Panc1 (cell line): Measurements from ENCODE around the gene UBE2J2. TPM values are rescaled to one million over a fixed set of nuclear protein-coding genes. Genes with fewer than 3 reads are reported as not detected.
A peak's percentile ranks its signal among the peaks of the same experiment; 100 is the strongest.

ENCODE experiments used
- ATAC-seq: fragments of 200-7000 bp; cut with Tn5 transposase; 2 replicates; pipeline ENCODE4 v1.9.1; 2020; ENCODE audit warnings: mild to moderate bottlenecking, moderate library complexity
- BruUV-seq: library from RNA; stranded (reverse); fragments of 400-500 nt; replicated peaks from 2 replicates; lab custom pipeline; 2021; lab: Mats Ljungman, UMichigan
- CTCF ChIA-PET: fragments of 300-600 bp; sonication (Branson Sonifier 250); formaldehyde crosslinking; loops from one replicate; lab custom pipeline; 2022; ENCODE audit warnings: antibody characterized with exemption; lab: Charles Lee
- POLR2A ChIA-PET: fragments of 300-600 bp; sonication (Branson Sonifier 250); formaldehyde crosslinking; loops from one replicate; lab custom pipeline; 2022; ENCODE audit warnings: antibody characterized with exemption; lab: Charles Lee
- DNase-seq: peaks from one replicate; pipeline ENCODE4 v3.0.0-alpha.2; 2010; ENCODE audit warnings: low read depth, low spot score
- H3K27ac ChIP-seq: 2 replicates; pipeline ENCODE4 v1.5.1; 2011; ENCODE audit warnings: mild to moderate bottlenecking, low read length, inconsistent platforms
- H3K27me3 ChIP-seq: fragments of 200-500 bp; sonication (Bioruptor generic); 2 replicates; pipeline ENCODE4 v1.6.0; 2014; ENCODE audit warnings: low read length, inconsistent platforms; ENCODE audit not compliant: control insufficient read depth, insufficient read depth
- H3K36me3 ChIP-seq: fragments of 200-500 bp; sonication (Bioruptor generic); 2 replicates; pipeline ENCODE4 v1.5.1; 2014; ENCODE audit warnings: inconsistent platforms, mild to moderate bottlenecking, low read length, moderate library complexity; ENCODE audit not compliant: control insufficient read depth, insufficient read depth
- H3K4me1 ChIP-seq: 2 replicates; pipeline ENCODE4 v1.5.1; 2011; ENCODE audit warnings: inconsistent platforms, mild to moderate bottlenecking, low read length, moderate library complexity; ENCODE audit not compliant: control insufficient read depth, insufficient read depth
- H3K4me3 ChIP-seq, 2 experiments: 2 replicates each; pipeline ENCODE4 v1.5.1; 2011 to 2012; ENCODE audit warnings: low read depth in 2 of 2, low read length in 2 of 2, mild to moderate bottlenecking in 2 of 2, inconsistent platforms in 1 of 2, moderate library complexity in 1 of 2
- H3K9me3 ChIP-seq: fragments of 200-500 bp; sonication (Bioruptor generic); 2 replicates; pipeline ENCODE4 v1.5.1; 2014; ENCODE audit warnings: low read depth, mild to moderate bottlenecking, inconsistent platforms, low read length, moderate library complexity; ENCODE audit not compliant: control insufficient read depth, insufficient read depth
- CTCF ChIP-seq: fragments of 450-650 bp; IDR thresholded peaks from 2 replicates; pipeline ENCODE4 v1.5.1; 2017; ENCODE audit warnings: mild to moderate bottlenecking
- POLR2AphosphoS5 ChIP-seq: IDR thresholded peaks from 2 replicates; pipeline ENCODE4 v1.6.1; 2012; ENCODE audit warnings: mild to moderate bottlenecking, low read depth, low read length, moderate library complexity
- REST ChIP-seq, 2 experiments: IDR thresholded peaks; 2 replicates each; pipeline ENCODE4 v1.6.1; 2011 to 2012; ENCODE audit warnings: low read depth in 2 of 2, control low read depth in 1 of 2, low read length in 1 of 2, mild to moderate bottlenecking in 1 of 2, moderate library complexity in 1 of 2; ENCODE audit not compliant: insufficient read depth in 1 of 2
- SIN3A ChIP-seq: IDR thresholded peaks from 2 replicates; pipeline ENCODE4 v1.6.1; 2012; ENCODE audit warnings: low read depth, mild to moderate bottlenecking, low read length, moderate library complexity, borderline replicate concordance; ENCODE audit not compliant: insufficient read depth
- TCF7L2 ChIP-seq: IDR thresholded peaks from 2 replicates; pipeline ENCODE4 v1.6.1; 2011; ENCODE audit warnings: mild to moderate bottlenecking, low read depth, low read length, inconsistent platforms
- in situ Hi-C: cut with HindIII; loops from 2 replicates; pipeline ENCODE4 v1.10.0; 2016; ENCODE audit warnings: low sequenced_read_pairs, low pct_unique_long_range_greater_than_20kb
- intact Hi-C: fragments of 100-400 bp; cut with micrococcal nuclease; formaldehyde crosslinking; loops from one replicate; pipeline ENCODE4 v1.10.0; 2022; ENCODE audit not compliant: unreplicated experiment
- total RNA-seq: library from RNA; stranded (reverse); gene quantifications from one replicate; pipeline ENCODE4 v1.2.1, GENCODE V29; 2021; ENCODE audit not compliant: unreplicated experiment

The UBE2J2 gene
- total RNA-seq, 1 experiment from 2014 or later, result 101 TPM

GRCh38 chr1:1205769-1206375 lies 67.8 kb downstream of the UBE2J2 start:
- ATAC-seq (peak; percentile 5; the same call in 1 of the 2 replicates), DNase-seq (no peak)
- CTCF ChIA-PET, result no interaction called here
- no peaks in the 10 kb centered on the region for H3K27me3 ChIP-seq
- H3K36me3 ChIP-seq, result no peaks in the 10 kb centered on the region
- intact Hi-C loops (no loop called here), in situ Hi-C loops (no loop called here)
- no TSS peak for BruUV-seq
- POLR2A ChIA-PET, result no interaction called here
- no peak overlapping the region for H3K27ac ChIP-seq
- H3K4me1 ChIP-seq, result peaks cover 11% of the 10 kb centered on the region
- peak overlapping the region; percentile 25 to 38 for H3K4me3 ChIP-seq
- TF ChIP-seq SIN3A (no peak), POLR2AphosphoS5 (no peak), TCF7L2 (no peak), CTCF (no peak; the same call in 1 of the 2 replicates), REST (IDR thresholded peaks at IDR 0.05; ENCODE audit: insufficient read depth in 1 of 2, low read depth in 2 of 2, low read length in 1 of 2) (no peak)
- no peaks in the 10 kb centered on the region for H3K9me3 ChIP-seq

GRCh38 chr1:1204998-1205768 lies 68.5 kb downstream of the UBE2J2 start:
- BruUV-seq, result no TSS peak
- DNase-seq, result no peak
- Histone ChIP-seq H3K4me1 (peaks cover 11% of the 10 kb centered on the region), H3K36me3 (no peaks in the 10 kb centered on the region), H3K27me3 (no peaks in the 10 kb centered on the region), H3K9me3 (no peaks in the 10 kb centered on the region), H3K27ac (no peak overlapping the region), H3K4me3 (no peak overlapping the region)
- ChIA-PET POLR2A (no interaction called here), CTCF (no interaction called here)
- no peak for TF ChIP-seq TCF7L2
- TF ChIP-seq POLR2AphosphoS5, result no peak
- TF ChIP-seq REST (IDR thresholded peaks at IDR 0.05; ENCODE audit: insufficient read depth in 1 of 2, low read depth in 2 of 2, low read length in 1 of 2), result no peak
- no peak for TF ChIP-seq CTCF
- TF ChIP-seq SIN3A, result no peak
- intact Hi-C loops, result no loop called here
- ATAC-seq, result no peak
- in situ Hi-C loops, result no loop called here
